Pancreas (tissue), 10 donors: ENCODE data around the gene JAKMIP1. TPM values are rescaled to one million over a fixed set of nuclear protein-coding genes. Genes with fewer than 3 reads are reported as not detected.

Experiments
- ATAC-seq, 4 donors: fragments of 200-7000 bp; cut with Tn5 transposase; one replicate each; pipeline versions ENCODE4 v1.8.0 to v1.9.1; 2020; ENCODE audit warnings: mild to moderate bottlenecking in 4 of 4, moderate library complexity in 4 of 4
- DNase-seq, 6 donors: peaks; one replicate each; pipeline ENCODE4 v3.0.0-alpha.2; 2020
- FAIRE-seq: peaks from 2 replicates; lab custom pipeline; 2012; peaks lifted over from hg19 to GRCh38; lab: Jason Lieb, UNC
- H3K27ac ChIP-seq, 4 donors: fragments of 200-600 bp; sonication (generic); 1 replicate in 3 of 4; 2 replicates in 1 of 4; pipeline versions ENCODE4 v1.5.0 to v1.8.0; 2020
- H3K27me3 ChIP-seq, 4 donors: fragments of 200-600 bp; one replicate each; pipeline ENCODE4 v1.8.0; 2021
- H3K36me3 ChIP-seq, 3 donors: fragments of 200-600 bp; sonication (generic) in 1 of 3; one replicate each; pipeline versions ENCODE4 v1.5.0 to v1.8.0; 2020 to 2021
- H3K4me1 ChIP-seq, 3 donors: fragments of 200-600 bp; one replicate each; pipeline ENCODE4 v1.8.0; 2021
- H3K4me3 ChIP-seq, 4 donors: fragments of 200-600 bp; sonication (generic) in 2 of 4; one replicate each; pipeline versions ENCODE4 v1.5.0 to v1.8.0; 2020 to 2021
- H3K9me3 ChIP-seq, 4 donors: fragments of 200-600 bp; one replicate each; pipeline ENCODE4 v1.8.0; 2021
- WGBS, 2 donors: extraction: QIAGEN DNeasy Blood & Tissue Kit; methylation state at CpG; one replicate each; pipeline ENCODE4 v1.1.7; 2013; 5-methylcytosine and 5-hydroxymethylcytosine counted together
- intact Hi-C, 3 donors: fragments of 100-400 bp; cut with DNase I; formaldehyde crosslinking; loops; one replicate each; pipeline versions ENCODE4 v1.11.1 to v1.14.2; 2022
- polyA plus RNA-seq, 2 donors: library from polyadenylated mRNA; stranded (reverse); fragments of 200-250 nt; gene quantifications; one replicate each; pipeline ENCODE4 v1.2.3, GENCODE V29; 2013
- total RNA-seq, 6 donors: library from RNA; stranded (reverse); fragmentation: NEBNext Ultra II Directional in 4 of 6; extraction: Animal tissue kit (Norgen Biotek cat#: 25700) in 4 of 6; gene quantifications; one replicate each; pipeline versions ENCODE4 v1.2.1 to v1.2.4, GENCODE V29; 2021 to 2023
- TF ChIP-seq, protein P1 (sequence below), 4 donors: fragments of 200-600 bp; sonication (generic) in 3 of 4; IDR thresholded peaks; one replicate each; pipeline versions ENCODE4 v1.5.0 to v1.8.0; 2021; ENCODE audit warnings: antibody characterized with exemption in 4 of 4
- donor health status: healthy with polysubstance abuse.
- donor health status: DM: no; HTN: no; CAD: no; lungs with moderate emphysema.
- donor health status: DM: no; HTN: no; CAD: no.
- donor health status: control.
- donor health status: control.
- donor health status: Bipolar disorder and iron deficiency.
- donor health status: DM: yes; HTN: yes; CAD: no.
- donor health status: DM: no; HTN: no; CAD: no.
- donor health status: DM: no; HTN: no; CAD: no.
- donor health status: DM: yes; HTN: yes; CAD: no.

The JAKMIP1 gene
- total and polyA plus RNA-seq, 8 donors = 0.16 to 4.3 (median 0.59) TPM

DNA sequence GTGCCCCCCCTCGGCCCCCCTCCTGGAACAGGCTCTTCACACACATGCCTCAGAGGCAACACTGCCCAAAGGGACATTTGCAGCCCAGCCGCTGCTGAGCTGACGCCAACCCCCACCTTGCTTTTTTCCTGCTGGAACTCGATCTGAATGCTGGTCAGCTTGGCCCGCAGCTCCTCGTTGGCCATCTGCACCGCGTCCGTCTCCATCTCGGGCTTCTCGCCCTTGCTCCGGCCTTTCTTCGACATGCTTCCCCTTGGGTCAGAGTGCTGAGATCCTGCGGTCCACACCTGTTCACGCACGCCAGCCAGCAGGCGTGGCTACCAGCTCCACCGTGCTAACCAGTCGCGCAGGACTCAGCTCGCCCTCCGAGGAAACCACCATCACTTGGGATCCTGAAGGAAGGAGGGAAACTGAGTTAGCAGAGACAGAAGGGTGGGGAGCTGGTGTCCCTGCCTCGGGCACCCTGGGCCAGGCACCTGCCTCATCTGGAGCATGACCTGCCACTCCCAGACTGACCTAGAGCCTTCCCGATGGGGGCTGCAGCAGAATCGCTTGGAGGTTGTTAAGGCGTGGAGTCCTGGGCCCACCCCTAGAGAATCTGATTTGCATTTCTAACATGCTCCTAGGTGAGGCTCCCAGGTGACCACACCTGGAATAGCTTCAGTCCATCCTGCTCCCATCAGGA is 87.6 kb downstream of the JAKMIP1 start:
- H3K27ac ChIP-seq = no peak overlapping the region
- H3K27me3 ChIP-seq = no peaks in the 10 kb centered on the region
- ATAC-seq (no peak), FAIRE-seq (no peak), DNase-seq (no peak)
- intact Hi-C loops = no loop called here
- no peaks in the 10 kb centered on the region for H3K36me3 ChIP-seq
- TF ChIP-seq, protein P1, sequence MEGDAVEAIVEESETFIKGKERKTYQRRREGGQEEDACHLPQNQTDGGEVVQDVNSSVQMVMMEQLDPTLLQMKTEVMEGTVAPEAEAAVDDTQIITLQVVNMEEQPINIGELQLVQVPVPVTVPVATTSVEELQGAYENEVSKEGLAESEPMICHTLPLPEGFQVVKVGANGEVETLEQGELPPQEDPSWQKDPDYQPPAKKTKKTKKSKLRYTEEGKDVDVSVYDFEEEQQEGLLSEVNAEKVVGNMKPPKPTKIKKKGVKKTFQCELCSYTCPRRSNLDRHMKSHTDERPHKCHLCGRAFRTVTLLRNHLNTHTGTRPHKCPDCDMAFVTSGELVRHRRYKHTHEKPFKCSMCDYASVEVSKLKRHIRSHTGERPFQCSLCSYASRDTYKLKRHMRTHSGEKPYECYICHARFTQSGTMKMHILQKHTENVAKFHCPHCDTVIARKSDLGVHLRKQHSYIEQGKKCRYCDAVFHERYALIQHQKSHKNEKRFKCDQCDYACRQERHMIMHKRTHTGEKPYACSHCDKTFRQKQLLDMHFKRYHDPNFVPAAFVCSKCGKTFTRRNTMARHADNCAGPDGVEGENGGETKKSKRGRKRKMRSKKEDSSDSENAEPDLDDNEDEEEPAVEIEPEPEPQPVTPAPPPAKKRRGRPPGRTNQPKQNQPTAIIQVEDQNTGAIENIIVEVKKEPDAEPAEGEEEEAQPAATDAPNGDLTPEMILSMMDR (IDR thresholded peaks at IDR 0.05) = no peak
- no peak overlapping the region for H3K4me3 ChIP-seq
- H3K9me3 ChIP-seq = no peaks in the 10 kb centered on the region
- H3K4me1 ChIP-seq = no peaks in the 10 kb centered on the region
- WGBS, 2 donors = 60 to 71% methylated on average over 23 to 26 of the region's 26 CpGs

DNA sequence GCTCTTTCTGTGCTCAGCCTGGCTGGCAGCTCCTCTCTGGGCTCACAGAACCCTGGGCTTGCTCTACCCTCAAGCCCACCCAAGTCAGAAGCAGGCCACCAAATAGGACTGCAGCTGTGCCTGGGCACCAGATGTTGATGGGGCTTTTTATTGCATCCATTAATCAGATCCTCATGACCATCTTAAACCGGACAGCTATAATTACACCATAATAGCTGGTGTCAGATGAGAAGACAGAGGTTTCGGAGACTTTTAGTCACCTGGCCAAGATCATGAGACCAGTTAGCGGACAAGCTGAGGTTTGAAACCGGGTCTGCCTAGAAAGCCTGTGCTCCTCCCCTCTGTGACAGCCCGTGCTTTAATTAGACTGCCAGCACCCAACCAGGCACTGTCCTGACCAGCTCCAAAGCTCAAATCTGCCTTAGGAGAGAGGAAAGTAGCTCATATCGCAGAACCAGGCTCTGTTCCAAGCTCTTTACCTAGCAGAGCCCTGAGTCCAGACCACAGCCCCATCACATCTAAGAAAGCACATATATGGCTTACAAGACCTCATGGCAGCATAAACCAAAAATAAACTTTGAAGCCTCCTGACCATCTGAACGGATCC is 88.9 kb downstream of the JAKMIP1 start:
- Histone ChIP-seq H3K36me3 (no peaks in the 10 kb centered on the region), H3K27ac (no peak overlapping the region), H3K27me3 (no peaks in the 10 kb centered on the region), H3K4me3 (no peak overlapping the region), H3K4me1 (no peaks in the 10 kb centered on the region), H3K9me3 (no peaks in the 10 kb centered on the region)
- no peak for FAIRE-seq
- DNase-seq = no peak
- ATAC-seq = no peak
- TF ChIP-seq, protein P1 (IDR thresholded peaks at IDR 0.05) = no peak
- intact Hi-C loops = no loop called here
- WGBS, 2 donors = 53 to 69% methylated on average over 7 of the region's 7 CpGs

DNA sequence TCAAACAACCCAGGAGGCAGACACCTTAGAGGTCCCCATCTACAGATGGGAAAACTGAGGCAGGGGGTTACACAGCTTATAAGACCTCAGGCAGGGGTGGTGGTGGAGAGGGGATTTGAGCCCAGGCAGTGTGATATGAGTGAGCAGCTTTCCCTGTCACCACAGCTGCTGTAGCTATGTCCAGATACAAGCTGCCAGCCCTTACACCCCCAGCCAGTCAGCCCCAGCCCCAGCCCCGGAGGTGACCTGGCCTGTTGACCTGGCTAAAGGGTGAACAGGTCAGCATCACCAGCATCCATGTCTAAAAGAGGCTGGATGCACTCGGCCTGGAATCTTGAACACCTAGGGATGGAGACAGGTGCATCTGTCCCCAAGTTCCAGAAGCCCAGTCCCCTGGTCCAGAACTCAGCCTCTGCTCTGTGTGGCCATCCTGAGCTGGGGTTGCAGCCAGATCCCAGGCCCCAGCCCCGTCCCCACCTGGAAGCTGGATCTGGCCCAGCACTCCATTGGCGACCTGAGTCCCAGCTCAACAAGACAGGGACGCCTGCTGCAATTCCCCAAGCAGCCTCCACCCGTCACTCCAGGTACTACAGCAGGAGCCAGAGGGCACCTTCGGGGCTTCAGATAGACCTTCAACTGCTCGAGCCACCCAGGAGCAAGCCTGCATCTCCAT is 89.5 kb downstream of the JAKMIP1 start:
- WGBS, 2 donors = 52 to 68% methylated on average over 7 to 8 of the region's 8 CpGs
- Histone ChIP-seq H3K4me3 (no peak overlapping the region), H3K9me3 (no peaks in the 10 kb centered on the region), H3K27ac (no peak overlapping the region), H3K4me1 (no peaks in the 10 kb centered on the region), H3K36me3 (no peaks in the 10 kb centered on the region), H3K27me3 (no peaks in the 10 kb centered on the region)
- intact Hi-C loops = no loop called here
- FAIRE-seq (no peak), ATAC-seq (no peak), DNase-seq (no peak)
- TF ChIP-seq, protein P1 (IDR thresholded peaks at IDR 0.05) = no peak

DNA sequence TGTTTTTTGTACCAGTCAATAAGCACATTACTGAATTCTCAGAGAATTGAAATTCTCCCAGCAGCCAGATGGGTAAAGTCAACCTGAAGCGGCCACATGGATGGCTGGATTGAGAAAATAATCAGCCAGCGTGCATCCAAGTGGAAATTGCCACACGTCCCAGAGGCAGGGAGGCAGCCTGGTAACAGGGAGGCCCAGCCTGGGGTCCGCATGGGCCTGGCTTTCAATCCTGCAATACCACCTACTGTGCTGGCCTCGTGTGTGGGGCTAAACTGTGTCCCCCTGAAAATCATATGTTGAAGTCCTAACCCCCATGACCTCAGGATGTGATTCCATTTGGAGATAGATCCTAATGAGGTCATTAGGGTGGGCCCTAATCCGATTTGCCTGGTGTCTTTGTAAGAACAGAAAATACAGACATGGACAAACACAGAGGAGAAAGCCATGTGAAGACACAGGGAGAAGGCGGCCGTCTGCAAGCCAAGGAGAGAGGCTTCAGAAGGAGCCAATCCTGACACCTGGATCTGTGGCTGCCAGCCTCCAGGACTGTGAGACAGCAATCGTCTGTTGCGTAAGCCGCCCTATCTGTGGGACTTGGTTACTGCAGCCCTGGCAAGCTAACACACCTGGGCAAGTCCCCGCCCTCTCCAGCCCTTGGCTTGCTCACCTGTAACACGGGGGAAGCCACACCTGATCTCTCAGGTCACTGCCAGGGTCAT is 90.3 kb downstream of the JAKMIP1 start:
- WGBS, 2 donors = 36 to 39% methylated on average over 13 of the region's 13 CpGs
- TF ChIP-seq, protein P1 (IDR thresholded peaks at IDR 0.05) = peak in 3 of 4 donors; percentile 12 to 19 (median 18)
- H3K4me1 ChIP-seq = no peaks in the 10 kb centered on the region
- H3K36me3 ChIP-seq = no peaks in the 10 kb centered on the region
- no peak overlapping the region for H3K27ac ChIP-seq
- no peak for FAIRE-seq
- DNase-seq = peak in 2 of 6 donors; percentile 18 to 41
- intact Hi-C loops = no loop called here
- peak; percentile 43 to 86 (median 76) for ATAC-seq
- no peaks in the 10 kb centered on the region for H3K9me3 ChIP-seq
- H3K27me3 ChIP-seq = no peaks in the 10 kb centered on the region
- H3K4me3 ChIP-seq = no peak overlapping the region
